HG03575 (cell line): ENCODE data around the gene ATP6V1F.

Experiments
- ATAC-seq: cut with Tn5 transposase; IDR thresholded peaks from one replicate; pipeline ENCODE4 v1.9.1; 2021; ENCODE audit not compliant: unreplicated experiment, insufficient number of reproducible peaks, low FRiP score; ENCODE audit errors: extremely low read depth

ATP6V1F gene

GRCh38 chr7:128862571-128863432 is at the start of gene ATP6V1F:
TSS of gene ATP6V1F (plus strand) at chr7:128862856. CDS start at chr7:128862905, 49 bp downstream.
- no peak for ATAC-seq

GRCh38 chr7:128814499-128814898 is 48.2 kb upstream of the ATP6V1F start:
- no peak for ATAC-seq

- ATAC-seq = no peak
Measured at GRCh38 chr7:128815289-128815942, 47.2 kb upstream of the ATP6V1F start.

GRCh38 chr7:128818694-128819093 is 44.0 kb upstream of the ATP6V1F start:
- no peak for ATAC-seq

GRCh38 chr7:128821724-128822123 is 40.9 kb upstream of the ATP6V1F start:
- no peak for ATAC-seq

- ATAC-seq = no peak
Measured at GRCh38 chr7:128826512-128826911, 36.1 kb upstream of the ATP6V1F start.

- no peak for ATAC-seq
Measured at GRCh38 chr7:128826916-128827247, 35.8 kb upstream of the ATP6V1F start.

- ATAC-seq = no peak
Measured at GRCh38 chr7:128827248-128827958, 35.3 kb upstream of the ATP6V1F start.

- ATAC-seq = no peak
Measured at GRCh38 chr7:128827971-128828711, 34.5 kb upstream of the ATP6V1F start.

GRCh38 chr7:128829391-128830166 is 33.1 kb upstream of the ATP6V1F start:
- no peak for ATAC-seq

GRCh38 chr7:128830231-128831177 is 32.2 kb upstream of the ATP6V1F start, which contains the start of gene FLNC:
TSS of gene FLNC (plus strand) at chr7:128830406. CDS start at chr7:128830638, 232 bp downstream.
- no peak for ATAC-seq

GRCh38 chr7:128831178-128831993 is 31.3 kb upstream of the ATP6V1F start:
- ATAC-seq = no peak

- ATAC-seq = no peak
Measured at GRCh38 chr7:128831994-128832879, 30.4 kb upstream of the ATP6V1F start.

GRCh38 chr7:128832880-128833147 is 29.8 kb upstream of the ATP6V1F start:
- no peak for ATAC-seq

- ATAC-seq = no peak
Measured at GRCh38 chr7:128833148-128833945, 29.3 kb upstream of the ATP6V1F start.
